GM23338 (cell line): ENCODE results near the gene VTCN1. TPM values are rescaled to one million over a fixed set of nuclear protein-coding genes. Genes with fewer than 3 reads are reported as not detected.

Experiments
- ATAC-seq: fragments of 200-7000 bp; cut with Tn5 transposase; 3 replicates; pipeline ENCODE4 v1.9.1; 2020
- DNase-seq: peaks from one replicate; pipeline ENCODE4 v3.0.0-alpha.2; 2015; ENCODE audit warnings: low spot score
- H2AFZ ChIP-seq: fragments of 200-600 bp; sonication (generic); 2 replicates; pipeline ENCODE4 v1.8.0; 2016; ENCODE audit warnings: antibody characterized with exemption, mild to moderate bottlenecking, moderate library complexity
- H3F3A ChIP-seq: fragments of 200-600 bp; sonication (generic); replicated peaks from 2 replicates; pipeline ENCODE4 v1.8.0; 2017; ENCODE audit warnings: antibody characterized with exemption, mixed run types, low read depth
- H3K27ac ChIP-seq: fragments of 200-600 bp; sonication (generic); 2 replicates; pipeline ENCODE4 v1.6.1; 2016; ENCODE audit warnings: low read depth
- H3K27me3 ChIP-seq: fragments of 200-600 bp; sonication (generic); 2 replicates; pipeline ENCODE4 v1.8.0; 2016; ENCODE audit warnings: mild to moderate bottlenecking, mixed run types, moderate library complexity; ENCODE audit not compliant: insufficient read depth
- H3K36me3 ChIP-seq: fragments of 200-600 bp; sonication (generic); 2 replicates; pipeline ENCODE4 v1.8.0; 2016; ENCODE audit warnings: mild to moderate bottlenecking; ENCODE audit not compliant: insufficient read depth
- H3K4me1 ChIP-seq: fragments of 200-600 bp; sonication (generic); 2 replicates; pipeline ENCODE4 v1.8.0; 2016; ENCODE audit warnings: mild to moderate bottlenecking, moderate library complexity; ENCODE audit not compliant: insufficient read depth
- H3K4me2 ChIP-seq: fragments of 200-600 bp; sonication (generic); 2 replicates; pipeline ENCODE4 v1.7.1; 2017; ENCODE audit warnings: mixed run types
- H3K4me3 ChIP-seq: fragments of 200-600 bp; sonication (generic); 2 replicates; pipeline ENCODE4 v1.6.1; 2016; ENCODE audit warnings: mixed run types
- H3K79me2 ChIP-seq: fragments of 200-600 bp; sonication (generic); replicated peaks from 2 replicates; pipeline ENCODE4 v1.8.0; 2017; ENCODE audit warnings: mild to moderate bottlenecking; ENCODE audit not compliant: insufficient read depth
- H3K9me2 ChIP-seq: fragments of 200-600 bp; sonication (generic); 2 replicates; pipeline ENCODE4 v1.8.0; 2017; ENCODE audit not compliant: insufficient read depth
- H4K20me1 ChIP-seq: fragments of 200-600 bp; sonication (generic); replicated peaks from 2 replicates; pipeline ENCODE4 v1.8.0; 2017; ENCODE audit warnings: mild to moderate bottlenecking; ENCODE audit not compliant: insufficient read depth
- H3K27ac Mint-ChIP-seq: 2 replicates; pipeline ENCODE4 v1.8.0; 2020; ENCODE audit warnings: inconsistent platforms, mild to moderate bottlenecking, moderate library complexity, mixed read lengths
- H3K27me3 Mint-ChIP-seq: 3 replicates; pipeline ENCODE4 v1.8.0; 2022; ENCODE audit warnings: low read depth, mild to moderate bottlenecking, moderate library complexity, mixed read lengths, inconsistent platforms; ENCODE audit not compliant: insufficient read depth, poor library complexity
- H3K36me3 Mint-ChIP-seq: 3 replicates; pipeline ENCODE4 v1.8.0; 2021; ENCODE audit warnings: low read depth, mild to moderate bottlenecking, inconsistent platforms, moderate library complexity, mixed read lengths
- H3K4me1 Mint-ChIP-seq: 3 replicates; pipeline ENCODE4 v1.8.0; 2020; ENCODE audit warnings: mild to moderate bottlenecking, inconsistent platforms, mixed read lengths
- H3K4me3 Mint-ChIP-seq: 3 replicates; pipeline ENCODE4 v1.8.0; 2021; ENCODE audit warnings: moderate library complexity, mild to moderate bottlenecking, inconsistent platforms, mixed read lengths
- H3K9me3 Mint-ChIP-seq: 3 replicates; pipeline ENCODE4 v1.8.0; 2020; ENCODE audit warnings: moderate library complexity, mild to moderate bottlenecking, inconsistent platforms, mixed read lengths
- CREB1 ChIP-seq: fragments of 250-450 bp; sonication (Bioruptor Pico); IDR thresholded peaks from 2 replicates; pipeline ENCODE4 v1.5.0; 2020; ENCODE audit warnings: low read depth, mild to moderate bottlenecking, moderate library complexity
- CTCF ChIP-seq, 2 experiments: fragments of 200-600 bp in 1 of 2; sonication (generic) in 1 of 2; conservative IDR thresholded peaks; 2 replicates each; pipeline versions ENCODE4 v1.5.1 to v1.6.1; 2016 to 2017; ENCODE audit warnings: antibody characterized with exemption in 2 of 2, low read depth in 2 of 2, mild to moderate bottlenecking in 2 of 2, moderate library complexity in 1 of 2
- ETS1 ChIP-seq: IDR thresholded peaks from 2 replicates; pipeline ENCODE4 v1.6.1; 2016; ENCODE audit warnings: antibody characterized with exemption
- EZH2 ChIP-seq: fragments of 200-600 bp; sonication (generic); IDR thresholded peaks from one replicate; pipeline ENCODE4 v1.8.0; 2017; ENCODE audit warnings: antibody characterized with exemption, mild to moderate bottlenecking, low read depth; ENCODE audit not compliant: unreplicated experiment
- JUNB ChIP-seq: IDR thresholded peaks from one replicate; pipeline ENCODE4 v1.6.1; 2016; ENCODE audit warnings: antibody characterized with exemption; ENCODE audit not compliant: unreplicated experiment
- NANOG ChIP-seq: IDR thresholded peaks from 2 replicates; pipeline ENCODE4 v1.6.1; 2016; ENCODE audit warnings: antibody characterized with exemption, borderline replicate concordance
- POLR2AphosphoS5 ChIP-seq: IDR thresholded peaks from 2 replicates; pipeline ENCODE4 v1.6.1; 2016; ENCODE audit warnings: antibody characterized with exemption, low read depth
- REST ChIP-seq: IDR thresholded peaks from one replicate; pipeline ENCODE4 v1.6.1; 2018; ENCODE audit warnings: antibody characterized with exemption; ENCODE audit not compliant: unreplicated experiment
- STAT1 ChIP-seq: IDR thresholded peaks from one replicate; pipeline ENCODE4 v1.6.1; 2016; ENCODE audit warnings: antibody characterized with exemption; ENCODE audit not compliant: unreplicated experiment
- ZNF462 ChIP-seq: fragments of 250-450 bp; sonication (Bioruptor Pico); IDR thresholded peaks from 2 replicates; pipeline ENCODE4 v1.5.0; 2020; ENCODE audit warnings: mild to moderate bottlenecking, moderate library complexity
- polyA plus RNA-seq: library from polyadenylated mRNA; unstranded; fragments of >200 nt; fragmentation: Nextera tagmentation; extraction: Ambion mirVana; gene quantifications from 2 replicates; pipeline ENCODE4 v1.2.1, GENCODE V29; 2016
- total RNA-seq: library from RNA; depleted of rRNA; stranded (reverse); fragments of >200 nt; shearing (Covaris generic); gene quantifications from 2 replicates; pipeline ENCODE4 v1.2.3, GENCODE V29; 2014

Gene VTCN1
- total and polyA plus RNA-seq, 2 experiments from 2014 or later: not detected

- TF ChIP-seq ZNF462 (CRISPR knock-in tag): no peak
- no peak for TF ChIP-seq STAT1
- TF ChIP-seq NANOG: no peak
- no peak for TF ChIP-seq EZH2
- no peak for TF ChIP-seq JUNB
Observed at GRCh38 chr1:117143172-117143571, 67.6 kb downstream of the VTCN1 start (continued).

- Histone ChIP-seq H3K4me3 (no peak overlapping the region), H3K36me3 (no peaks in the 10 kb centered on the region), H3K4me1 (peaks cover 13% of the 10 kb centered on the region; the same call in 1 of the 2 replicates), H3K9me2 (peaks cover 6% of the 10 kb centered on the region; the same call in 1 of the 2 replicates), H2AFZ (no peak overlapping the region), H3K27ac (no peak overlapping the region), H3K27me3 (no peaks in the 10 kb centered on the region), H3K4me2 (no peak overlapping the region), H4K20me1 (no peaks in the 10 kb centered on the region), H3K79me2 (no peaks in the 10 kb centered on the region), H3F3A (no peaks in the 10 kb centered on the region)
- TF ChIP-seq REST (no peak), POLR2AphosphoS5 (no peak), NANOG (no peak), CREB1 (no peak), ETS1 (no peak), CTCF (conservative IDR thresholded peaks at IDR 0.05; ENCODE audit: low read depth in 2 of 2) (no peak)
- ATAC-seq (no peak), DNase-seq (no peak)
- no peaks in the 10 kb centered on the region for H3K9me3 Mint-ChIP-seq
- no peak overlapping the region for H3K4me3 Mint-ChIP-seq
- no peak overlapping the region for H3K27ac Mint-ChIP-seq
- peaks cover 17% of the 10 kb centered on the region for H3K4me1 Mint-ChIP-seq
- H3K27me3 Mint-ChIP-seq: no peaks in the 10 kb centered on the region
- H3K36me3 Mint-ChIP-seq: no peaks in the 10 kb centered on the region
Observed at GRCh38 chr1:117142200-117142599, 68.5 kb downstream of the VTCN1 start.
